ENCODE measurements around the gene UBE2J2.

UBE2J2 gene

DNA sequence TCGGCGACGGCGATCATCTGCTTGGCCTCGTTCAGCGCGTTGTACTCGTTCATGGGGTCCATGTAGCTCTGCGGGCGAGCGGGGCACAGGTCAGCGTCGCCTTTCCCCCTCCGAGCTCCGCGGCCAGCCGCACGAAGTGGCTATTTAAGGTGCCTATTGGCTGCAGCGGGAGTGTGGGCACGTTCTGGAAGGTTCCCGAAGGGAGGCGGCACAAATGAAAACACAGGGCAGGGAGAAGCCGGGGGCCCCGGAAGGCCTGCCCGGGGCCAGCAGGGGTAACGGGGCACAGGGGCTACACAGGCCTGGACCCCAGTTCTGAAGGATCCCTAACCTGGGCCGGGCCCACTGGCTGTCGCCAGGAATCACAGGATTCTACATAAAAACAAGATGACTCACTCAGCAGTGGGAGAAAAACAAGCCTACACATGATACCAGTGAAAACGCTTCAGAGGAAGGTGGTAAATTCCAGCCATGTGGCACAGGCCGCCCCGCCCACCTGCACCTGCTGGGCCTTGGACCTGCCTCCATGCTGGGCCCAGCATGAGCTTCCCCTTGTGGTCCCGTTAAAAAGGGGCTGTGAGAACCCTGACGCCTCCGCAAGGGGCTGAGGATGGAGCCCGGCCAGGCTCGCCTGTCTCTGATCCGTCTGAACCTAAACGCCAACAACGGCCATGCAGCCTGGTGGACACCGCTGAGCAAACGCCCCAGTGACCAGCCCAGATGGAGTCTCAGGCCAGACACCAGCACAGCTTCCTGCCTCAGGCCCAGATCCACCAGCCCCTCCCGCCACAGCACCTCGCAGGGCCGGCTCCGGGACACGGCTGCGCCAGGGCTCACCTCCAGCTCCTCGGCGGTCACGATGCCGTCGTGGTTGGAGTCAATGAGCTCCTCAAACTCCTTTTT is 55.8 kb downstream of the UBE2J2 start:
- H3K4me1 ChIP-seq (ENCODE audit: low read depth, poor library complexity, severe bottlenecking), result peaks cover 12% of the 10 kb centered on the region
- no peak overlapping the region for H2AFZ ChIP-seq (ENCODE audit: low read depth)
- H3K4me2 ChIP-seq, result no peak overlapping the region
- H3K36me3 ChIP-seq (ENCODE audit: insufficient read depth), result peaks cover 2% of the 10 kb centered on the region; the same call in 1 of the 2 replicates
- TF ChIP-seq, protein P1, sequence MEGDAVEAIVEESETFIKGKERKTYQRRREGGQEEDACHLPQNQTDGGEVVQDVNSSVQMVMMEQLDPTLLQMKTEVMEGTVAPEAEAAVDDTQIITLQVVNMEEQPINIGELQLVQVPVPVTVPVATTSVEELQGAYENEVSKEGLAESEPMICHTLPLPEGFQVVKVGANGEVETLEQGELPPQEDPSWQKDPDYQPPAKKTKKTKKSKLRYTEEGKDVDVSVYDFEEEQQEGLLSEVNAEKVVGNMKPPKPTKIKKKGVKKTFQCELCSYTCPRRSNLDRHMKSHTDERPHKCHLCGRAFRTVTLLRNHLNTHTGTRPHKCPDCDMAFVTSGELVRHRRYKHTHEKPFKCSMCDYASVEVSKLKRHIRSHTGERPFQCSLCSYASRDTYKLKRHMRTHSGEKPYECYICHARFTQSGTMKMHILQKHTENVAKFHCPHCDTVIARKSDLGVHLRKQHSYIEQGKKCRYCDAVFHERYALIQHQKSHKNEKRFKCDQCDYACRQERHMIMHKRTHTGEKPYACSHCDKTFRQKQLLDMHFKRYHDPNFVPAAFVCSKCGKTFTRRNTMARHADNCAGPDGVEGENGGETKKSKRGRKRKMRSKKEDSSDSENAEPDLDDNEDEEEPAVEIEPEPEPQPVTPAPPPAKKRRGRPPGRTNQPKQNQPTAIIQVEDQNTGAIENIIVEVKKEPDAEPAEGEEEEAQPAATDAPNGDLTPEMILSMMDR (conservative IDR thresholded peaks at IDR 0.05; ENCODE audit: low read depth, low read length), result no peak
- H3K27ac ChIP-seq, result no peak overlapping the region
- no peaks in the 10 kb centered on the region for H4K20me1 ChIP-seq (ENCODE audit: insufficient read depth)
- H3K9ac ChIP-seq, result no peak overlapping the region
- H3K27me3 ChIP-seq (ENCODE audit: insufficient read depth, low read depth), result no peaks in the 10 kb centered on the region
- H3K79me2 ChIP-seq (ENCODE audit: insufficient read depth, low read depth), result no peaks in the 10 kb centered on the region
- no peak overlapping the region for H3K4me3 ChIP-seq (IDR thresholded peaks at IDR 0.05; ENCODE audit: insufficient read depth, low read depth, low read length)

- no peaks in the 10 kb centered on the region for H3K79me2 ChIP-seq (ENCODE audit: insufficient read depth, low read depth)
- no peak overlapping the region for H3K4me3 ChIP-seq (IDR thresholded peaks at IDR 0.05; ENCODE audit: insufficient read depth, low read depth, low read length)
- H3K36me3 ChIP-seq (ENCODE audit: insufficient read depth), result no peaks in the 10 kb centered on the region
- peaks cover 12% of the 10 kb centered on the region for H3K4me1 ChIP-seq (ENCODE audit: low read depth, poor library complexity, severe bottlenecking)
- no peaks in the 10 kb centered on the region for H4K20me1 ChIP-seq (ENCODE audit: insufficient read depth)
- no peak overlapping the region for H3K4me2 ChIP-seq
- no peak overlapping the region for H3K9ac ChIP-seq
- no peak overlapping the region for H2AFZ ChIP-seq (ENCODE audit: low read depth)
- no peak overlapping the region for H3K27ac ChIP-seq
- TF ChIP-seq, protein P1 (conservative IDR thresholded peaks at IDR 0.05; ENCODE audit: low read depth, low read length), result no peak
- H3K27me3 ChIP-seq (ENCODE audit: insufficient read depth, low read depth), result no peaks in the 10 kb centered on the region
Measured at GRCh38 chr1:1216770-1217620, 56.7 kb downstream of the UBE2J2 start.

- peaks cover 12% of the 10 kb centered on the region for H3K4me1 ChIP-seq (ENCODE audit: low read depth, poor library complexity, severe bottlenecking)
- H2AFZ ChIP-seq (ENCODE audit: low read depth), result no peak overlapping the region
- no peak overlapping the region for H3K27ac ChIP-seq
- no peak overlapping the region for H3K4me3 ChIP-seq (IDR thresholded peaks at IDR 0.05; ENCODE audit: insufficient read depth, low read depth, low read length)
- H3K4me2 ChIP-seq, result no peak overlapping the region
- no peaks in the 10 kb centered on the region for H3K27me3 ChIP-seq (ENCODE audit: insufficient read depth, low read depth)
- no peaks in the 10 kb centered on the region for H3K36me3 ChIP-seq (ENCODE audit: insufficient read depth)
- no peaks in the 10 kb centered on the region for H4K20me1 ChIP-seq (ENCODE audit: insufficient read depth)
- H3K9ac ChIP-seq, result no peak overlapping the region
- TF ChIP-seq, protein P1 (conservative IDR thresholded peaks at IDR 0.05; ENCODE audit: low read depth, low read length), result no peak
- H3K79me2 ChIP-seq (ENCODE audit: insufficient read depth, low read depth), result no peaks in the 10 kb centered on the region
Measured at GRCh38 chr1:1215881-1216605, 57.6 kb downstream of the UBE2J2 start.

- H2AFZ ChIP-seq (ENCODE audit: low read depth), result no peak overlapping the region
- H3K9ac ChIP-seq, result no peak overlapping the region
- peaks cover 3% of the 10 kb centered on the region; the same call in 1 of the 2 replicates for H3K27me3 ChIP-seq (ENCODE audit: insufficient read depth, low read depth)
- no peaks in the 10 kb centered on the region for H4K20me1 ChIP-seq (ENCODE audit: insufficient read depth)
- no peak overlapping the region for H3K27ac ChIP-seq
- TF ChIP-seq, protein P1 (conservative IDR thresholded peaks at IDR 0.05; ENCODE audit: low read depth, low read length), result no peak
- no peaks in the 10 kb centered on the region for H3K79me2 ChIP-seq (ENCODE audit: insufficient read depth, low read depth)
- peaks cover 12% of the 10 kb centered on the region for H3K4me1 ChIP-seq (ENCODE audit: low read depth, poor library complexity, severe bottlenecking)
- no peaks in the 10 kb centered on the region for H3K36me3 ChIP-seq (ENCODE audit: insufficient read depth)
- peak overlapping the region; percentile 48 for H3K4me2 ChIP-seq
- H3K4me3 ChIP-seq (IDR thresholded peaks at IDR 0.05; ENCODE audit: insufficient read depth, low read depth, low read length), result no peak overlapping the region
Measured at GRCh38 chr1:1215080-1215676, 58.5 kb downstream of the UBE2J2 start.
